ENCODE results near the gene MYO7A. TPM values are rescaled to one million over a fixed set of nuclear protein-coding genes. Genes with fewer than 3 reads are reported as not detected.

The MYO7A gene
- total RNA-seq, 2 donors from 2014 or later: 10.4 to 12.9 TPM

- H3K36me3 ChIP-seq (replicated peaks in 1 of 2; ENCODE audit: insufficient read depth in 1 of 2, low read depth in 2 of 2): no peaks in the 10 kb centered on the region
- 87 to 93% methylated on average over 8 of the region's 8 CpGs for WGBS, 2 donors
- intact Hi-C loops (cut with DNase I): no loop called here
Measured at GRCh38 chr11:77212314-77213007, 84.4 kb downstream of the MYO7A start.

GRCh38 chr11:77213029-77213579, 85.1 kb downstream of the MYO7A start:
- H3K27me3 ChIP-seq: no peaks in the 10 kb centered on the region
- peaks cover 9% of the 10 kb centered on the region for H3K4me1 ChIP-seq
- TF ChIP-seq, protein P1, sequence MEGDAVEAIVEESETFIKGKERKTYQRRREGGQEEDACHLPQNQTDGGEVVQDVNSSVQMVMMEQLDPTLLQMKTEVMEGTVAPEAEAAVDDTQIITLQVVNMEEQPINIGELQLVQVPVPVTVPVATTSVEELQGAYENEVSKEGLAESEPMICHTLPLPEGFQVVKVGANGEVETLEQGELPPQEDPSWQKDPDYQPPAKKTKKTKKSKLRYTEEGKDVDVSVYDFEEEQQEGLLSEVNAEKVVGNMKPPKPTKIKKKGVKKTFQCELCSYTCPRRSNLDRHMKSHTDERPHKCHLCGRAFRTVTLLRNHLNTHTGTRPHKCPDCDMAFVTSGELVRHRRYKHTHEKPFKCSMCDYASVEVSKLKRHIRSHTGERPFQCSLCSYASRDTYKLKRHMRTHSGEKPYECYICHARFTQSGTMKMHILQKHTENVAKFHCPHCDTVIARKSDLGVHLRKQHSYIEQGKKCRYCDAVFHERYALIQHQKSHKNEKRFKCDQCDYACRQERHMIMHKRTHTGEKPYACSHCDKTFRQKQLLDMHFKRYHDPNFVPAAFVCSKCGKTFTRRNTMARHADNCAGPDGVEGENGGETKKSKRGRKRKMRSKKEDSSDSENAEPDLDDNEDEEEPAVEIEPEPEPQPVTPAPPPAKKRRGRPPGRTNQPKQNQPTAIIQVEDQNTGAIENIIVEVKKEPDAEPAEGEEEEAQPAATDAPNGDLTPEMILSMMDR (IDR thresholded peaks at IDR 0.05): no peak
- no peak for TF ChIP-seq POLR2A (IDR thresholded peaks at IDR 0.05)
- ATAC-seq (no peak), DNase-seq (no peak)
- H3K4me3 ChIP-seq: no peak overlapping the region
- no peaks in the 10 kb centered on the region for H3K9me3 ChIP-seq
- no peak overlapping the region for H3K27ac ChIP-seq
- no peaks in the 10 kb centered on the region for H3K36me3 ChIP-seq (replicated peaks in 1 of 2; ENCODE audit: insufficient read depth in 1 of 2, low read depth in 2 of 2)
- 80 to 88% methylated on average over 13 of the region's 13 CpGs for WGBS, 2 donors
- intact Hi-C loops (cut with DNase I): no loop called here

More at GRCh38 chr11:77212314-77213007, 84.4 kb downstream of the MYO7A start:
- Histone ChIP-seq H3K27ac (no peak overlapping the region), H3K27me3 (no peaks in the 10 kb centered on the region), H3K4me1 (peaks cover 9% of the 10 kb centered on the region), H3K9me3 (no peaks in the 10 kb centered on the region), H3K4me3 (no peak overlapping the region)
- no peak for DNase-seq
- TF ChIP-seq POLR2A (IDR thresholded peaks at IDR 0.05): no peak
- TF ChIP-seq, protein P1 (IDR thresholded peaks at IDR 0.05): no peak
- no peak for ATAC-seq

DNA sequence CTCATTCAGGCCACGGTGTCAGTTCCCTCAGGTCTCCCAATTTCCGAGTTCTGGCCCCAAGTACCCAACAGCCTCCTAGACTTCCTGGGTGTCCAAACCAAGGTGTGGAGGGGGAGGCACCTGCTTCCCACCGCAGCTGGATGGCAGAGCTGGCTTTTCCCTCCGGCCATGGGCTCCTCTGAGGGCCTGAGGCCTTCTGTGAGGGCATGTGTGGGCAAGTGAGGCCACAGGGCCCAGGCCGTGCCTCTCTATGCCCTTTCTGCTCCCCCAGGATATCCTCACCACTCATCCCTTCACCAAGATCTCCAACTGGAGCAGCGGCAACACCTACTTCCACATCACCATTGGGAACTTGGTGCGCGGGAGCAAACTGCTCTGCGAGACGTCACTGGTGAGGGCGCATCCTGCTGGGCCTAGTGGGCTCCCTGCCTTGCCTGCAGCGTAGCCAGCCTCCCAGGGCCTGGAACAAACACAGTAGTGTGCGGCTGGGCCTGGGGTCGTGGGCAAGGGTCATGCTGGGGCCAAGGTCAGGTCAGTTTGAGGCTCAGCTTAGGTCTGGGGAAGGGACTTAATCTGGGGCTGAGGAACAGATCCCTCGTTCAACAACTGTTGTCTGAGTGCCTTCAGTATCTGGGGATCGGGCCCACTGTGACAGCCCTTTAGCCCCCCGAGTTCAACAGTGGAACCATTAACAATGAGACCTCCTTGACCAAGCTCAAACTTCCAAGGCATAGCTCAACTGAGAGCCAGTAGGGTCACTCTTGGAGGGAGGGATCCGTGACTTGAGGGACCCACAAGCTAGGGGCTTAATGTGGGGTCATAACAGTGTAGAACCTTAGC, 85.8 kb downstream of the MYO7A start:
- Histone ChIP-seq H3K9me3 (no peaks in the 10 kb centered on the region), H3K4me3 (no peak overlapping the region), H3K27ac (no peak overlapping the region), H3K27me3 (no peaks in the 10 kb centered on the region), H3K4me1 (peaks cover 9% of the 10 kb centered on the region), H3K36me3 (replicated peaks in 1 of 2; ENCODE audit: insufficient read depth in 1 of 2, low read depth in 2 of 2) (no peaks in the 10 kb centered on the region)
- TF ChIP-seq, protein P1 (IDR thresholded peaks at IDR 0.05): no peak
- no peak for TF ChIP-seq POLR2A (IDR thresholded peaks at IDR 0.05)
- DNase-seq (no peak), ATAC-seq (no peak)
- intact Hi-C loops (cut with DNase I): no loop called here
- WGBS, 2 donors: 86 to 88% methylated on average over 6 to 18 of the region's 18 CpGs

GRCh38 chr11:77214557-77214956, 86.5 kb downstream of the MYO7A start:
- TF ChIP-seq, protein P1 (IDR thresholded peaks at IDR 0.05): no peak
- TF ChIP-seq POLR2A (IDR thresholded peaks at IDR 0.05): no peak
- intact Hi-C loops (cut with DNase I): no loop called here
- ATAC-seq (no peak), DNase-seq (no peak)
- Histone ChIP-seq H3K9me3 (no peaks in the 10 kb centered on the region), H3K4me1 (peaks cover 9% of the 10 kb centered on the region), H3K4me3 (no peak overlapping the region), H3K27ac (no peak overlapping the region), H3K36me3 (replicated peaks in 1 of 2; ENCODE audit: insufficient read depth in 1 of 2, low read depth in 2 of 2) (no peaks in the 10 kb centered on the region), H3K27me3 (no peaks in the 10 kb centered on the region)
- WGBS, 2 donors: 85 to 95% methylated on average over 2 to 9 of the region's 9 CpGs

Measured in body of pancreas (tissue), 4 donors.